ENCODE data around the gene NT5C2.

- TF ChIP-seq RAD21 (IDR thresholded peaks at IDR 0.05 in 1 of 2, conservative IDR thresholded peaks at IDR 0.05 in 1 of 2; ENCODE audit: low read depth in 2 of 2, low read length in 2 of 2): no peak
- TF ChIP-seq CTCF (IDR thresholded peaks at IDR 0.05; ENCODE audit: control extremely low read depth in 1 of 3, insufficient read depth in 1 of 3, low read depth in 1 of 3, low read length in 3 of 3): no peak
- TF ChIP-seq POLR2AphosphoS5 (IDR thresholded peaks at IDR 0.05; ENCODE audit: low read depth, low read length): no peak
- TF ChIP-seq ZNF274 (IDR thresholded peaks at IDR 0.05; ENCODE audit: borderline replicate concordance, extremely low read depth, low read length): no peak
- TF ChIP-seq EZH2 (IDR thresholded peaks at IDR 0.05; ENCODE audit: low read depth, low read length, severe bottlenecking): no peak
- TF ChIP-seq POLR2A (IDR thresholded peaks at IDR 0.05; ENCODE audit: control extremely low read depth in 1 of 2, low read depth in 2 of 2, low read length in 2 of 2): no peak
- TF ChIP-seq CEBPB (IDR thresholded peaks at IDR 0.05; ENCODE audit: low read depth, low read length): no peak
- TF ChIP-seq BACH1 (IDR thresholded peaks at IDR 0.05; ENCODE audit: low read length): no peak
- TF ChIP-seq EP300 (IDR thresholded peaks at IDR 0.05; ENCODE audit: borderline replicate concordance in 1 of 2, low read depth in 2 of 2, low read length in 2 of 2): no peak
- no peak for TF ChIP-seq JUN (IDR thresholded peaks at IDR 0.05; ENCODE audit: low read depth, low read length)
- TF ChIP-seq KDM1A (IDR thresholded peaks at IDR 0.05; ENCODE audit: borderline replicate concordance, low read length): no peak
- TF ChIP-seq MAX (IDR thresholded peaks at IDR 0.05): no peak
- no peak for TF ChIP-seq TAF7 (optimal IDR thresholded peaks at IDR 0.05; ENCODE audit: borderline replicate concordance, low read depth, low read length)
Measured at GRCh38 chr10:103154521-103155299, 38.4 kb downstream of the NT5C2 start.
